Measurements from ENCODE around the gene DSCAML1. TPM values are rescaled to one million over a fixed set of nuclear protein-coding genes. Genes with fewer than 3 reads are reported as not detected.

Gene DSCAML1
- total and polyA plus RNA-seq, 9 of the 15 experiments (the other 6 are each of a cell fraction or from before 2014, with no cell fraction given): not detected

- Histone ChIP-seq H3K4me2 (ENCODE audit: insufficient read depth, low read length) (no peak overlapping the region), H3K27me3 (ENCODE audit: control insufficient read depth in 2 of 2, insufficient read depth in 2 of 2, low read length in 2 of 2) (peaks cover 18 to 71% of the 10 kb centered on the region in 2 experiments; a peak in 4 of 5 replicates), H4K20me1 (replicated peaks; ENCODE audit: control insufficient read depth, insufficient read depth, low read length) (peaks cover 5% of the 10 kb centered on the region; the same call in 1 of the 2 replicates), H3K9me1 (ENCODE audit: control insufficient read depth, insufficient read depth, low read length) (peaks cover 3% of the 10 kb centered on the region), H3K79me2 (ENCODE audit: control insufficient read depth, insufficient read depth, low read length) (no peaks in the 10 kb centered on the region), H3K4me3 (no peak overlapping the region), H3K4me1 (replicated peaks in 1 of 2; ENCODE audit: control insufficient read depth in 2 of 2, insufficient read depth in 2 of 2, low read length in 2 of 2) (no peaks in the 10 kb centered on the region), H2AFZ (ENCODE audit: low read depth, low read length) (no peak overlapping the region), H3K27ac (ENCODE audit: extremely low read depth, low read depth, low read length) (no peak overlapping the region), H3K9ac (ENCODE audit: insufficient read depth in 1 of 2, low read depth in 2 of 2, low read length in 2 of 2) (no peak overlapping the region), H3K36me3 (ENCODE audit: control insufficient read depth, insufficient read depth, low read length) (no peaks in the 10 kb centered on the region), H3K9me3 (replicated peaks; ENCODE audit: control insufficient read depth, insufficient read depth, low read depth, low read length) (no peaks in the 10 kb centered on the region)
- CTCF ChIA-PET (ENCODE audit: low intra/inter-chr PET ratio): no interaction called here
- in situ Hi-C loops (cut with MboI) (no loop called here), intact Hi-C loops (cut with micrococcal nuclease) (no loop called here)
- POLR2A ChIA-PET: interaction anchor here (0.6 kb wide), 1 partner anchor 170 kb away, joined by 3 read pairs; no protein-coding TSS in a partner anchor
- DNase-seq (ENCODE audit: extremely low read depth in 1 of 4, low spot score in 3 of 4) (no peak), FAIRE-seq (no peak), ATAC-seq (no peak)
- BruUV-seq (replicated peaks): no TSS peak
- WGBS (ENCODE audit: insufficient coverage, low coverage, missing lambda C conversion rate): 2% methylated on average over 6 of the region's 6 CpGs
- TF ChIP-seq ETV5 (CRISPR knock-in tag; IDR thresholded peaks at IDR 0.05; ENCODE audit: low read depth) (no peak), SAFB (IDR thresholded peaks at IDR 0.05; ENCODE audit: borderline replicate concordance, low read depth, low read length) (no peak), PHF21A (IDR thresholded peaks at IDR 0.05; ENCODE audit: borderline replicate concordance, low read depth) (no peak), SOX6 (IDR thresholded peaks at IDR 0.05) (no peak), TAF1 (IDR thresholded peaks at IDR 0.05; ENCODE audit: control insufficient read depth, extremely low read depth, insufficient read depth, low read length, severe bottlenecking) (no peak), BRF2 (IDR thresholded peaks at IDR 0.05; ENCODE audit: borderline replicate concordance, insufficient read depth, insufficient read length) (no peak), ZNF165 (CRISPR knock-in tag; IDR thresholded peaks at IDR 0.05; ENCODE audit: borderline replicate concordance) (no peak), ZFX (CRISPR knock-in tag; IDR thresholded peaks at IDR 0.05) (no peak), ZNF408 (CRISPR knock-in tag; IDR thresholded peaks at IDR 0.05; ENCODE audit: low read depth) (no peak), ZBTB34 (CRISPR knock-in tag; IDR thresholded peaks at IDR 0.05) (no peak), SRSF9 (IDR thresholded peaks at IDR 0.05; ENCODE audit: borderline replicate concordance, low read depth, low read length) (no peak), ZNF239 (CRISPR knock-in tag; IDR thresholded peaks at IDR 0.05) (no peak), STAG1 (CRISPR knock-in tag; IDR thresholded peaks at IDR 0.05; ENCODE audit: borderline replicate concordance) (no peak), ZNF197 (CRISPR knock-in tag; IDR thresholded peaks at IDR 0.05; ENCODE audit: low read depth) (no peak)
Observed at GRCh38 chr11:117544130-117544800, 252.8 kb downstream of the DSCAML1 start.

Data from K562 (cell line).